Measurements from ENCODE around the gene PRRX1.

DNA sequence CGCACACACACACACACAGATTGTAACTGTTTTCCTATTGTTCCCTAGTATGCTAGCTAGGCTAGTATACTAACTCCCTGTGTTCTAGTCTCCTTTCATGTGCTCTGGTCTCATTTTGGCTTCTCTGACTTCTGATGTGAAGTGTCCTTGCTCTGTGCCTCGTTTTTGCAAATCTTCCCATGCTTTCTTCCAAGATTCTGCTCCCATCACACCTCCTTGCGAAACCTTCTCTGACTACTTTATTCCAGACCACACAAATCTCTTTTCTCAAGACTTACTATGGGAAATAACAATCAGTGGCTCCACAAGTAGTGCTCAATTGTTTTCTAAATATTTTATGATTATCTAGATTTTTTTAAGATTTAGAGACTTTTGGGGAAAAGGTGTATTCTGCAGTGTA lies 10.3 kb downstream of the PRRX1 start:
- TF ChIP-seq, protein P1, sequence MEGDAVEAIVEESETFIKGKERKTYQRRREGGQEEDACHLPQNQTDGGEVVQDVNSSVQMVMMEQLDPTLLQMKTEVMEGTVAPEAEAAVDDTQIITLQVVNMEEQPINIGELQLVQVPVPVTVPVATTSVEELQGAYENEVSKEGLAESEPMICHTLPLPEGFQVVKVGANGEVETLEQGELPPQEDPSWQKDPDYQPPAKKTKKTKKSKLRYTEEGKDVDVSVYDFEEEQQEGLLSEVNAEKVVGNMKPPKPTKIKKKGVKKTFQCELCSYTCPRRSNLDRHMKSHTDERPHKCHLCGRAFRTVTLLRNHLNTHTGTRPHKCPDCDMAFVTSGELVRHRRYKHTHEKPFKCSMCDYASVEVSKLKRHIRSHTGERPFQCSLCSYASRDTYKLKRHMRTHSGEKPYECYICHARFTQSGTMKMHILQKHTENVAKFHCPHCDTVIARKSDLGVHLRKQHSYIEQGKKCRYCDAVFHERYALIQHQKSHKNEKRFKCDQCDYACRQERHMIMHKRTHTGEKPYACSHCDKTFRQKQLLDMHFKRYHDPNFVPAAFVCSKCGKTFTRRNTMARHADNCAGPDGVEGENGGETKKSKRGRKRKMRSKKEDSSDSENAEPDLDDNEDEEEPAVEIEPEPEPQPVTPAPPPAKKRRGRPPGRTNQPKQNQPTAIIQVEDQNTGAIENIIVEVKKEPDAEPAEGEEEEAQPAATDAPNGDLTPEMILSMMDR (conservative IDR thresholded peaks at IDR 0.05; ENCODE audit: low read depth, low read length): no peak
- TF ChIP-seq EZH2 (IDR thresholded peaks at IDR 0.05; ENCODE audit: borderline replicate concordance, low read depth, low read length, poor library complexity, severe bottlenecking): no peak
